A549 (cell line): Measurements from ENCODE around the gene CDC6.

Experiments
- BHLHE40 ChIP-seq: IDR thresholded peaks from 2 replicates; pipeline ENCODE4 v1.6.1; 2012; ENCODE audit warnings: low read depth, low read length, inconsistent platforms
- GATA3 ChIP-seq: IDR thresholded peaks from 2 replicates; pipeline ENCODE4 v1.6.1; 2012; ENCODE audit warnings: borderline replicate concordance
- JUN ChIP-seq, 2 experiments: fragments of >200 bp; sonication (Bioruptor Twin); formaldehyde crosslinking; IDR thresholded peaks; 2 replicates in 1 of 2; 3 replicates in 1 of 2; pipeline ENCODE4 v1.6.1; 2016 to 2017
- MYC ChIP-seq: IDR thresholded peaks from 2 replicates; pipeline ENCODE4 v1.6.1; 2012; ENCODE audit warnings: mild to moderate bottlenecking, inconsistent platforms, low read length, improper control_type of control experiment, borderline replicate concordance
- TF ChIP-seq, protein P1 (sequence below): fragments of >200 bp; sonication (Bioruptor Twin); formaldehyde crosslinking; IDR thresholded peaks from 3 replicates; pipeline ENCODE4 v1.5.1; 2016

DNA sequence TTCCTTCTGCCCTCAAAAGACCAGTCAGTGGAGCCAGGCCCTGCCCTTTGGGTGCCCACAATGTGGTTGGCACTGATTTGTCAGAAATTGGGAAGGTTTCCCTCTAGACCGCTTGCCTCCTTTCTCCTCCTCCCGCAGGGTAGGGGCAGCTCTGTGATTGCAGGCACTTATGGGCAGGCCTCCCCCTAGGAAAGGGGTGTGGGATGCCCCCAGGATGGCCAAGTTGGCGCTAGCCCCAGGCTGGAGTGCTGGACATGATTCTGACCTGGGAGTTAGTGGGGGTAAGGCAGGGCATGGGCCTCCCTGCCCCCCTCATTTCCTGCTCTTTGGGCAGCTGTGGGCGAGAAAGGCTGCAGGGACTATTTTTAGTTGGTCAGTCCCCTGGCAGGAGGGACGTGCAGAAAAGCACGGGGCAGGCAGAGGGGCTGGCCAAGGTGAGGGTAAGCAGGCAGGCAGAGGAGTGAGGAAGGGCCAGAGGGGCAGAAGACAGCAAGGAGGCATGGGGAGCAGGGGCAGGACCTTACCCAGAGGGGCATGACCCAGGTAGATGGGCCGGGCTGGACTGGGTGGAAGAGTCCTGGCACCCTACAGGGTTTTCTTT lies 24.6 kb downstream of the CDC6 start:
- TF ChIP-seq, protein P1, sequence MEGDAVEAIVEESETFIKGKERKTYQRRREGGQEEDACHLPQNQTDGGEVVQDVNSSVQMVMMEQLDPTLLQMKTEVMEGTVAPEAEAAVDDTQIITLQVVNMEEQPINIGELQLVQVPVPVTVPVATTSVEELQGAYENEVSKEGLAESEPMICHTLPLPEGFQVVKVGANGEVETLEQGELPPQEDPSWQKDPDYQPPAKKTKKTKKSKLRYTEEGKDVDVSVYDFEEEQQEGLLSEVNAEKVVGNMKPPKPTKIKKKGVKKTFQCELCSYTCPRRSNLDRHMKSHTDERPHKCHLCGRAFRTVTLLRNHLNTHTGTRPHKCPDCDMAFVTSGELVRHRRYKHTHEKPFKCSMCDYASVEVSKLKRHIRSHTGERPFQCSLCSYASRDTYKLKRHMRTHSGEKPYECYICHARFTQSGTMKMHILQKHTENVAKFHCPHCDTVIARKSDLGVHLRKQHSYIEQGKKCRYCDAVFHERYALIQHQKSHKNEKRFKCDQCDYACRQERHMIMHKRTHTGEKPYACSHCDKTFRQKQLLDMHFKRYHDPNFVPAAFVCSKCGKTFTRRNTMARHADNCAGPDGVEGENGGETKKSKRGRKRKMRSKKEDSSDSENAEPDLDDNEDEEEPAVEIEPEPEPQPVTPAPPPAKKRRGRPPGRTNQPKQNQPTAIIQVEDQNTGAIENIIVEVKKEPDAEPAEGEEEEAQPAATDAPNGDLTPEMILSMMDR: no peak
- TF ChIP-seq MYC (no peak), GATA3 (no peak), BHLHE40 (no peak), JUN (IDR thresholded peaks at IDR 0.05) (no peak)
